GM11168 (cell line): Measurements from ENCODE around the gene ZNF683.

Experiments
- in situ Hi-C: fragments of 300-500 bp; cut with MboI; formaldehyde crosslinking; loops from one replicate; pipeline ENCODE4 v1.12.0; 2022; ENCODE audit warnings: low sequenced_read_pairs; ENCODE audit not compliant: unreplicated experiment

ZNF683 gene

DNA sequence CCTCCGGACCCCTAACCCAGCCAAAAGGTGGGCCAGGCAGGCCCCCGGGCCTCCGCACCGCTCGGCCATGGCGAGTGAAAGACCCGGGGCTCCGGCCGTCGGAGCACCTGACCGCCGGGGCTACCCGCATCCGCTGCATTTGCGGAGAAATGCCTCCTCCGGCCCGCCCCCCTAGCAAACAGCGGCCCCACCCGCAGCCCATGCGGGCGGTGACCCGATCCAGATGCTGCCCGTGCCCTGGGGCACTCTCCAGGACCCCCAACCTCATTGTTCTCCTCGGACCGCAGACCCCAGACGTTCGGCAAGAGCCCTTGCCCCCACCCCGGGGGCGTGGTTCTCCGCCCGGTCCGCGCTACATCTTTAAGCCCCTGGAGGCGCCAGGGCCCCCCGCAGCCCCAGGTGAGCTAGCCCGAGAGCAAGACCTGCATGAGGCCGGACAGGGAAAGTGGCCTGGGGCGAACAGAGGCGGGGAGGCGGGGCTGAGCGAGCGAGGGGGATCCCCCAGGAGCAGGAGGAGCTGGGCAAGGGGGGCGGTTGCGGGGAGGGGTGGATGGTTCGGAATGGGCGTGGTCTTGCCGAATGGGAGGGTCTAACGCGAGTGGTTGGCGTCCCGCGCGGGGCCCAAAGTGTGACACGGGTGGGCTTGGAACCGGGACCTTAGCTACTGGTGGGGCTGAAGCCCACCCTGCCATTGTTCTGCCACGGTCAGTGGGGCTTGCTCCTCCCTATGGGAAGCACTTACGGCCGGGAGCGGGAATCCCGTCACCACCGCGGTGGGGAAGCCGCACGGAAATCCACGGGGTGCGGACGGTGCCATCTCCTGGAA lies 12.4 kb downstream of the ZNF683 start:
- in situ Hi-C loops: no loop called here

DNA sequence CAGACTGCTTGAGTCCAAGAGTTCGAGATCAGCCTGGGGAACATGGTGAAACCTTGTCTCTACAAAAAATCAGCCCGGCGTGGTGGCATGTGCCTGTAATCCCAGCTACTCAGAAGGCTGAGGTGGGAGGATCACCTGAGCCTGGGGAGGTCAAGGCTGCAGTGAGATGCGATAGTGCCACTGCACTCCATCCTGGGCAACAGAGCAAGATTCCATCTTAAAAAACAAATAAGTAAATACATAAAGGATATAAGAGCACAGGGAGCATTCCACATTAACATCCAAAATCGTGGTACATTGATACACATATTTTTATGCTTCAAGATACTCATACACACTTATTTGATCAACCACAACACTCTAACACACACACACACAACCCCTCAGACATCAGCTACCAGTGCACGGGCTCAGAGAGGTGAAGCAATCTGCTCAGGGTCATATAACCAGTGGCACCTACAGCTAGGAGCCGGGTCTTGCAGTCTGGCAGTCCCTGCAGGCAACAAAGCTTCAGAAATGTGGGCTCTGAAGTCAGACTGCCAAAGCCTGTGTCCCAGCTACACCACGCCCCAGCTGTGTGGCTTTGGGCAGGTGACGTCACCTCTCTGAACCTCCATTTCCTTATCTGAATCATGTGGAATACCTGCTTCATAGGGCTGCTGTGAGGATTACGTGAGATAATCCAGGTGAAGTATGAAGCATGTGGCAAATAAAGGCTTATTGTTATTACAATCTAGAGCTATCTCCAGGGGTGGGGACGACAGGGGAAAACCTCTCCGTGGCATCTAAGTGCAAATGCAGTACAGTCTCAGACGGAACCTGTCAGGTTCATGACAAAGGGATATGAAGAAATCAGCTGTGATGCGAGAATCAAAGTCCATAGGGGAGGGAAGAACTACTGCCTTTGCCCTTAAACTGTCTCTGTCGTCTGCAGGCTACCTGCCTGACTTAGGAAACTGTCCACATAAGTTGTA lies 13.9 kb downstream of the ZNF683 start:
- in situ Hi-C loops: no loop called here

DNA sequence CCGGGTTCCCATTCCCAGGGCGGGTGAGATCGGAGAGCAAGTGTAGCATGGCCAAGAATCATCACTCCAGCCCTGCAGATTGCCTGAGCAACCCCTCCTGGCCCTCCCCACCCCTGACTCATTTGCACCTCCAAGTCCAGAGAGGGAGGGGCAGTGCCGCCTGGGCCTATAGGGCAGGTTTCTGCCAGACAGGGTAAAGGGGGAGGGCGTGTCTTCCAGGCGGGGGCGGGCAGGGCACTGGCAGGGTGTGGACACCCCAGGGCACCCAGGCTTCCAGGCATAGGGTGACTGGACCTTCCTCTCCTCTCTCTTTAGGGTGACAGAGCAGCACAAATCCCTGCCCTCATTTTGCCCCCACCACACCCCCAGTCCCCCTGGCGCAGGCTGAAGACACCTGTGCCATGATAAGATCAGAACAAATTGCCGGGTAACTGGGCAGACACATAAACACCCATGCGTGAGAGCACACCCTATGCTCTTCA lies 15.4 kb downstream of the ZNF683 start:
- in situ Hi-C loops: no loop called here

DNA sequence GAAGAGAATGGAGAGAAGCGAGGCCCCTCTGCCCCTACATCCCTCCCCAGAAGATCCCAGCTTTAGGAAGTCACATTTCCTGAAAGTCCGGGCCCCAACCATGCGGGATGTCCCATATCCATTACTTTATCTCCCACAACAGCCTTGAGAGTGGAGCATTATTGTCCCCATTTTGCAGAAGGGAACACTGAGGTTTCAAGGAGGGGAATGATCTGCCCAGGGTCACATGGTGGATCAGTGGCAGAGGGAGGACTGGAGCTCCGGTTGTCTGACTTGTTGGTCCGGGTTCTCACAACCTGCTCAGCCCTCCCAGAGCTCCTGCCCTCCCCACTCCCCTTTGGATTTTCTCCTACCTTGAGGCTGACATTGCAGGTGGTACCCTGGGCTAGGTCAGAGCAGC lies 16.4 kb downstream of the ZNF683 start:
- in situ Hi-C loops: no loop called here

DNA sequence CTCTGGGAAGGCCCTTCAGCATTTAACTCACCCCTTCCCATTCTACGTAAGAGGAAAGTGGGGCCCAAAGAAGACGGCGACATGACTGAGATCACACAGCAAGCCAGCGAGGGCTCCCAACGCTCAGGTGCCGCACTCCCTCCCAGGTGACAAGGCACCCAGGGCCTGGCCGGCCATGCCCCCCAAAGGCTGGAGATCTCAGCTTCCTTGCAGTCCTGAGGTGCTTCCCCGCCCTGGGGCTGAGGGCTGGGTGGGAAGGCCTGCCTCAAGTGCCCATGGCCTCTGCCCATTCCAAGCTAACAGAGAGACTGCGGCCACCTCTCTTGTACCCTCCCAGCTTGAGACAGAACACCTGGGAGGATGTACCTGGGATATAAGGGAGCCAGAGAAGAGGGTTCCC lies 17.6 kb downstream of the ZNF683 start:
- in situ Hi-C loops: no loop called here

DNA sequence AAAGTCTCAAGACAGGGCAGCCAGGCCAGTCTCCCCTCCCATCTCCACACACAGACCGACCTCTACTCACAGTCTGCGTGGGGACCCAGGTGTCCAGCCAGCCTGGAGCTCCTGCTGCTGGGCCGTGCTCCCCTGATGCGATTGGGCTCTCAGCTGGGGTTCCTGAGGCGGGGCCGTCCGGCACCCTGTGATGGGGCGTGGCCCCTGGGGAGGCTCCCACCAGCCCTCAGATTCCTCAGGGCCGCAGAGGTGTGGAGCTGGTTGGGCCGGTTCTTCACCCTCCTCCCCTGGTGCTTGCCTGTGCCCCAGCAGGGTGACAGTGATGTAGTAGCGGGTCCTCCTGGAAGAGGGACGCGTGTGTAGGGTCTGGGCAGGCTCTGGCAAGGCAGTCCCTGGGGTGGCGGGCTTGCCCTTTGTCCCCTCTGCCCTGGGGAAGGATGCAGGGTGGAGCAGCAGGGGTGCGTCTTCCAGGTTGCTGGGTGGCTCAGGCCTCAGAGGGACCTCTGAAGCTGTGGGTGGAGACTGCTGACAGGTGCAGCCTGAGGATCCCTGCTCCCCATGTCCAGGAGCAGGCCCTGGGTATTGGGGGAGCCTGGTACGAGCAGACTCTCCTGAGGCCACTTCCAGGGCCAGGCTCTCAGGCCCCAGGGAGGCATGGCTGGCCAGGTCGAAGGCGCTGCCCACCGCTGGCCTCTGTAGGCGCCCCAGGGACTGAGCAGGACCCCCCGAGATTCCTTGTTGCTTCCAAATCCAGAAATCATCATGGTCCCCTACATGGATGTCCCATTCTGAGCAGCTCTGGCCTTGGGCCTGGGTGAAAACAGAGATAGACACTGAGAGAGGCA lies 18.4 kb downstream of the ZNF683 start, which contains the start of gene CRYBG2:
CRYBG2 (minus strand) TSS at position 155 of the 845 bp plus-strand sequence. CDS start 7,473 bp downstream, outside the sequence.
- in situ Hi-C loops: no loop called here

DNA sequence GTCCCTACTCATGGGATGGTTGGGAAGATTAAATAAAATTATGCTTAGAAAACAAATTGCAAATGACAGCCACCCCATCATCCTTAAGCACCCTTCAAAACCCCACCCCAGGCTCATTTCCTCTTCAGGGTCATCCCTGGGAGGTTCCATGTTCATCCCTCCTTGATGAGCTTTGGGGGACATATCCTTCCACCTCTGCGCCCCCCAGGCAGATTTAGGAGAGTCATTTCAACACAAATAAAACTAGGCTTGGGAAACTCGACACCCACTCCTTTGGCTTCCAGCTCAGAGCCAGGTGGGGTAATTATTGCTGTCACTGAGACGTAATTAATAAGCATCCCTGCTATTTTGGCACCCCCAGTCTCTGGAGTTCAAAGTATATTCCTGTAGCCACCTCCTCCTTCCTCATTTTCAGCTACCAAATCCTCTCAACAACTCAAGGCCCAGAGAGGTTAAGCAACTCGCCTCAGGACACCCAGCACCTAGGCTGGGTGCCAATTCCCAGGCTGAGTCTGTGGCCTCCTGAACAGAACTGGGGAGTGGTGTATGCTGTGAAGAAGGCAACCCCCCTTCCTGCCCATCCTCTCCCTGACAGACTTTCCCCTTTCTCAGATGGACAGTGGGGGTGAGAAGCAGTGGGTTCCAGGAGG lies 19.2 kb downstream of the ZNF683 start:
- in situ Hi-C loops: no loop called here

DNA sequence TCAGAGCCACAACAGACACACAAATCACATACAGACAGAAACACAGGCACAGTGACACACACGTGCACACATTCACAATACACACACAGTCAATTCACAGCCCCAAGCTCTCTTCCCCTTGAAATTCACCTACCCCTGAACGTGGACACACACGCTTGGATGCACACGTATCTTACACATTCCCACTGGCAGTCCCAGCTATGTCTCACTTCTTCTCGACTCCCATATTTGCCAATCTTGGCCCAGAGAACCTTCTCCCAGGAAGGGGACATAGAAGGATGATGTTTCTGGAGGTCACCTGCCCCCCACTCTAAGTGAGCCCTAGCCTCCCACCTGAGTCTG lies 20.2 kb downstream of the ZNF683 start:
- in situ Hi-C loops: no loop called here

DNA sequence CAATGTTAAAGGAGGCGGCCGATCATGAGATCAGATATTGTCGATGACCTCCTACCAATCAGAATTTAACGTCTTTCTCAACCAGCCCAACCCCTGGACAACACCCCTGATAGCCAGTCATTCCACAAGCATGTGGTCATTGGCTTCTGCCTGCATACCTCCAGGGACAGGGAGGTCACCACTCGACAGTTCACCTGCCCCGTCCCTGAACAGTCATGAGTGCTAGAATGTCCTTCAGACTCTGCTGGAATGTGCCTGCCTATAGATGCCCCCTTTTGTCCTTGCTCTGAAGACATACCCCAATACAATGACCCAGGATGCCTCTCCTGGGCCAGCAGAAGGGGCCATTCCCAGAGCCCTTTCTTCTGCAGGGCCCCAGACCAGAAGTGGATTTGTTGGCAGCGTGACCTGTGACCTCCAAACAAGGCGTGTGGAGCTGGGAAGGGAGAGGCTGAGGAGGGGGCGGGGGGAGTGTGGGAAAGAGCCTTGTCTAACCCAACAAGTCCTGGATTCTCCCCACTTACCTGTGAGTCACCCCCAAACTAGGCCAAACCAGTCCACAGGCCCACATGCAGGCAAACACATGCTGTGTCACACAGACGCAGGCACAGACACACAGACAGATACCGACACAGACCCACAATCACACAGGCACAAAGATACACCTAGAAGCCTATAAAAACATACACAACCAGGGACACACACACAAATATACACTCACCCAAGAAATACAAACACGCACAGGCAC lies 20.8 kb downstream of the ZNF683 start:
- in situ Hi-C loops: no loop called here

DNA sequence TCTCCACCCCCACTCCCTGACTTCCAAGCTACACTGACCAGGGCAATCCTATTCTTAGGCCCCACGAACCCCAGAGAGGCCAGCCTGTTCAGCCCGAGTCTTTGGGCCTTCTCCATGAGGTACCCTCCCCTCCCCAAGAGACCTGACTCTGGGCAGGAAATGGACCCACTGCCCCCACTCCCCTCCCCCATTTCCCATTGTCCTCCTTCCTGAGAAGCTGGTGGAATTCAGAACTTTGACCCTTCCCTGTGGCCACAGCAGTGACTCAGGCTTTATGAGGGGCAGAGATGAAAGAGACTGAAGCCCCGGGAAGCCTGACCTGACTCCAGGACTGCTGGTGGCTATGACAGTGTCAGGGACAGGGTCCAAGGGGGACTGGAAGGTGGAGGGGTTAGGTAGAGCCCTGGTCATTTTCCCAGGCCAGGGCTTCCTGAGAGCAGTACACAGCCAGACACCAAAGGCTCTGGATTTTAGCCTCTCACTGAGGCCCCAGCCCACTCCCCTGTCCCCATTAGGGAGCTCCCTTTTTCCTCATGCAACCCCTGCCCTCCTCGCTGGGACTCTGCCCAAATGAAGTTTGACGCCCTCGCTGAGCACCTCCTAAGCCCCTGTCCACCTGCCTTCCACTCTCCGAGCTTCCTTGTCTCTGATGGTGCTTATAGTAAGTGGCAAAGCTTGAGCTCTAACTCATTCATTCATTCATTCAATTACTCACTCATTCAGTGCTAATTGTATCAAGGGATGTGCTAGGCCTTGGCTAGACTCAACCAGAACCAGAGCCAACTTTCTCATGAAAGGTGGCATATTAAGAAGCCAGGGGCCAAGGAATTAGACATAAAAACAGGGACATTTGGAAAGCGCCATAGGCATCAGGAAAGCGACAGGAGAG lies 21.6 kb downstream of the ZNF683 start:
- in situ Hi-C loops: no loop called here

DNA sequence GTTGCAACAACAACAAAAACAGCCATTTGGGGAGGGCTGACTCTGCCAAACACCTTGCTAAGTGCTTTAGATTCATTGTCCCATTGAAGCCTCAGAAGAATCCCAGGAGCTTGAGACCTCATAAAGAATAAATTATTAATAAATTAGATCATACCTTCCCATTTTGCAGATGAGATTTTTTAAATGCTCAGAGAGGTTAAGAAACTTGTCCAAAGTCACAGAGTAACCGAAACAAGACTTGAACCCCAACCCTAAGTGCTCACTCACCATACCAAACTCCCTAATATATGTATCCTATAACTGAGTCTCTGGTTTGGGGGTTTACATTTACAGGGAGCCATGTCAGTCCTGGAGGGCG lies 22.2 kb downstream of the ZNF683 start:
- in situ Hi-C loops: no loop called here

DNA sequence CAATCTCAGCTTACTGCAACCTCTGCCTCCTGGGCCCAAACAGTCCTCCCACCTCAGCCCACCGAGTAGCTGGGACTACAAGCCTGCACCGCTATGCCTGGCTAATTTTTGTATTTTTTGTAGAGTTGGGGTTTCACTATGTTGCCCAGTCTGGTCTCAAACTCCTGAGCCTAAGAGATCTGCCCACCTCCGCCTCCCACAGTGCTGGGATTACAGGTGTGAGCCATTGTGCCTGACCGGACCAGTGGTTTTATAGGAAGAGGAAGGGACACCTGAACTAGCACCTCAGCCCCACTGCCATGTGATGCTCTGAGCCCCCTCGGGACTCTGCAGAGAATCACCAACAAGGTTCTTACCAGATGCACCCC lies 22.7 kb downstream of the ZNF683 start:
- in situ Hi-C loops: no loop called here

DNA sequence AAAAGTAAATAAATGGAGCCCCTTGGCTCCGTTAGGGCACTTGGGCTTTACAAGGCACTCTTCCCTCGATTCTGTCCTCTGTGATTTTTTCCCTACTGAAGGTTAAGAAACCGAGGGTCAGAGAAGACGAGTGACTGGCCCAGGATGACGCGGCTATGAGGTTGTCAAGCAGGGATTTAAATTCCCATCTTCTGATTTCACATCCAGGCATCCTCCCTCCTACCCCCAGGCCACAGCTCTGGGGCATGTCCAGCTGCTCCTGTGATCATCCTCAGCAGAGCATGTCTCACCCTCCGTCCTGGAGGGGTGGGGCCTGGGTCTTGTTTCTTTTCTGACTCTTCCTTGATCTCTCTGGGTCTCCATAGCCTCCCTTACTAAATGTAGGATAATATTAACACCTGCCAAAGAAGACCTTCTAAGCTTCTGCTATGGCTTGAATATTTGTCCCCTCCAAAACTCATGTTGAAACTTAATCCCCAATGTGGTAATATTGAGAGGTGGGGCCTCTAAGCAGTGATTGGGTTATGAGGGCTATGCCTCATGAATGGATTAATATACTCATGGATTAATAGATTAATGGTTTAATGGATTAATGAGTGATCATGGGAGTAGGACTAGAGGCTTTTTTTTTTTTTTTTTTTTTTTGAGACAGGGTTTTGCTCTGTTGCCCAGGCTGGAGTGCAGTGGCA lies 23.2 kb downstream of the ZNF683 start:
- in situ Hi-C loops: no loop called here

DNA sequence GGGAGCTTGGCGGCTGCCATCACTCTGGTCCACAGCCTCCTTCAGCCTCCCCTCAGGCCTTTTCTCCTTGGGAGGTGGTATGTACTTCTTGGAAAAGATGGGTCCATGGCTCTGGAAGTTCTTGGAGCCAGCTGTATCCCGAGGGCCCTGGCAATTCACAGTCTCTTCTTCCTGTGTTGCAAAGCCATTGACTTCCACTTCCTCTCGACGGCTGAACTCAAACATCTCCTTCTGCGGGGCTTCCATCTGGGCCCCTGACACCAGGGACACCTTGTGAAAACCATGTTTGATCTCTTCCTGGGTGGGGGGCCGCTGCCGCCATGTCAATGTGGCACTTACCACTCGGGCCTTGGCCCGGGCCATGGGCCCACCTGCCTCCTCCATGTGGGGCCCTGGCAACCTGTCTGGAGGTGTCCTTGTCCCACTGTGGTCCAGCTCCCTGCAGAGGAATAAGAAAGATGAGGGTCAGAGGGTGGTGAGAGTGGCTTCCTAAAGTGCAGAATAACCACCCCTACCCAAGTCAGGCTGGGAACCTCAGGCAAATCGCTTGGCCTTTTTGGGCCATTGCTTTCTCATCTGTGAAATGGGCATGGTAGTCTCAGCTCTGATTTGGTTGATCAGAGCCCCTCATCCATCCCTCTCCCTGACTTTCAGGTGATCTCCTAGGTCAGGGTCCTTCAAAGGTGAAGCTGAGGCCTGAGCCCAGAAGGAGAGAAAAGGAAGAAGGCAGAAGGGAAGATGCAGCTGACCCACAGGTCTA lies 26.1 kb downstream of the ZNF683 start:
- in situ Hi-C loops: no loop called here

DNA sequence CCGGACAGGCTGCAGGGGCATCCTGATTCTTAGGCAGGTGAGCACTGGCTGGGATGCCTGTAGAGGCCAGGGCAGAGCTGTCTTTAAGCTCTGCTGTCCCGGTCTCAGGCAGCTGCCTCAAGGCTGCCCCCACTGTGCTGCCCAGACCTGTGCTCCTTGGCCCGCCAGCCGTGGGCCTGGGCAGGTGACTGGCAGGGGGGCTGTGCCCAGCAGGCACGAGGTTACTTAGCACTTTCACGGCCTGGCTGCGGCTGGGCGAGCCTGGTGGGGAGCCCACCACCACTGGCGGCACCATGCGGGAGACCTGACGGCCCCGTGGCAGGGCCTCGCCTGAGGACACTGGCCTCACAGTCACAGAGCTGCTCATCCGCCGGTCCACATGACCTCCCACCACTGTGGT lies 26.8 kb downstream of the ZNF683 start:
- in situ Hi-C loops: no loop called here

DNA sequence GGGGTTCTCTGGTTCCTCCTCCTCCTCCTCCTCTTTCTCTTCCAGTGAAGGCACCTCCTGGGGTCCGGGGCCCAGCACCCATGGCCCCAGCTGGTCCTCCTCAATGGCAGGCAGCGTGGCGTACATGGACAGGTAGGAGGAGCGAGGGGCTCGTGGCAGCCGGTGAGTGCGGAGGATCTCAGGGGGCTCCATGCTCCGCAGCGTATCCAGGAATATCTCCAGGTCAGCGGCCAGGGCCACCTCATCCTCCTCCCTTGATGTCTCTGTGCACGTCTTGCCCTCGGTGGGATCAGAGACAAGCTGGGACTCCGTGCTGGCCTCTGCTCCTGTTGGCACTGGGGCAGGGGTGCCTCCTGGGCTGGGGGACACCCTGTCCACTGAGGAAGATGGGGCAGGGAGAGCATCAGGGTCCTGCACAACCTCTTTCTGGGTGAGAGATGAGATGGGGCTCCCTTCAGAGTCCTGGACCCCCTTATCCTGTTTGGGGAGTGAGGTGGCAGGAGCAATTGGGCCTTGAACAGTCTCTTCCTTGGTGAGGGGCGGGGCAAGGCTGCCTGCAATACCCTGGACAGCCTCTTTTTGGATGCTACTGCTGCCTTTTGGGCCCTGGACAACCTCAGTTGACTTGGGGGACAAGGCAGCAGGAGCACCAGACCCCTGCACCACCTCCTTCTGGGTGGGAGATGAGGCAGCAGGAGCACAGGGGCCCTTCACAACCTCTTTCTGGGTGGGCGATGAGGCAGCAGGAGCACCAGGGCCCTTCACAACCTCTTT lies 28.2 kb downstream of the ZNF683 start:
- in situ Hi-C loops: no loop called here
